Measurements from ENCODE around the gene PPFIA2. TPM values are rescaled to one million over a fixed set of nuclear protein-coding genes. Genes with fewer than 3 reads are reported as not detected.

Gene PPFIA2
- total RNA-seq, 4 donors from 2014 or later = 0.37 to 8.9 (median 0.55) TPM; not detected in 1

GRCh38 chr12:81332054-81332453 is 427.1 kb downstream of the PPFIA2 start:
- Histone ChIP-seq H3K4me3 (no peak overlapping the region), H3K9me3 (no peaks in the 10 kb centered on the region), H3K27ac (no peak overlapping the region), H3K4me1 (no peaks in the 10 kb centered on the region), H3K36me3 (no peaks in the 10 kb centered on the region), H3K27me3 (no peaks in the 10 kb centered on the region)
- intact Hi-C loops (cut with DNase I; ENCODE audit: low total_unique reads) (no loop called here), in situ Hi-C loops (cut with MboI; ENCODE audit: low pct_ligation_motif_present in 1 of 4, low pct_unique_long_range_greater_than_20kb in 1 of 4, low sequenced_read_pairs in 3 of 4) (no loop called here)
- TF ChIP-seq CTCF (IDR thresholded peaks at IDR 0.05) (no peak), POLR2AphosphoS5 (IDR thresholded peaks at IDR 0.05) (no peak), POLR2A (IDR thresholded peaks at IDR 0.05) (no peak), EP300 (IDR thresholded peaks at IDR 0.05; ENCODE audit: low read depth) (no peak)
- WGBS, 2 donors (ENCODE audit: low coverage in 1 of 2) = 44 to 52% methylated on average over 4 of the region's 4 CpGs
- no peak for DNase-seq

GRCh38 chr12:81330480-81330879 is 428.7 kb downstream of the PPFIA2 start:
- no peak overlapping the region for H3K4me3 ChIP-seq
- no peaks in the 10 kb centered on the region for H3K36me3 ChIP-seq
- DNase-seq = no peak
- no peaks in the 10 kb centered on the region for H3K9me3 ChIP-seq
- H3K4me1 ChIP-seq = no peaks in the 10 kb centered on the region
- in situ Hi-C loops (cut with MboI; ENCODE audit: low pct_ligation_motif_present in 1 of 4, low pct_unique_long_range_greater_than_20kb in 1 of 4, low sequenced_read_pairs in 3 of 4) = no loop called here
- 82 to 98% methylated on average over 1 of the region's 1 CpG for WGBS, 2 donors (ENCODE audit: low coverage in 1 of 2)
- intact Hi-C loops (cut with DNase I; ENCODE audit: low total_unique reads) = no loop called here
- no peaks in the 10 kb centered on the region for H3K27me3 ChIP-seq
- TF ChIP-seq CTCF (IDR thresholded peaks at IDR 0.05) (no peak), POLR2AphosphoS5 (IDR thresholded peaks at IDR 0.05) (no peak), POLR2A (IDR thresholded peaks at IDR 0.05) (no peak), EP300 (IDR thresholded peaks at IDR 0.05; ENCODE audit: low read depth) (no peak)
- H3K27ac ChIP-seq = no peak overlapping the region

- H3K27ac ChIP-seq = no peak overlapping the region
- no peak overlapping the region for H3K4me3 ChIP-seq
- H3K4me1 ChIP-seq = no peaks in the 10 kb centered on the region
- no peak for DNase-seq
- no peak for TF ChIP-seq POLR2AphosphoS5 (IDR thresholded peaks at IDR 0.05)
- peak in 2 of 5 experiments; percentile 14 to 19 for TF ChIP-seq CTCF (IDR thresholded peaks at IDR 0.05)
- in situ Hi-C loops (cut with MboI; ENCODE audit: low pct_ligation_motif_present in 1 of 4, low pct_unique_long_range_greater_than_20kb in 1 of 4, low sequenced_read_pairs in 3 of 4) (no loop called here), intact Hi-C loops (cut with DNase I; ENCODE audit: low total_unique reads) (no loop called here)
- no peaks in the 10 kb centered on the region for H3K36me3 ChIP-seq
- WGBS, 2 donors (ENCODE audit: low coverage in 1 of 2) = 76% methylated on average over 2 of the region's 2 CpGs; no CpG with 5 or more reads in 1 of the 2 donors
- no peaks in the 10 kb centered on the region for H3K9me3 ChIP-seq
- no peaks in the 10 kb centered on the region for H3K27me3 ChIP-seq
These were observed 430.1 kb downstream of the PPFIA2 start for GRCh38 chr12:81329085-81329484.

GRCh38 chr12:81327425-81327824 is 431.7 kb downstream of the PPFIA2 start:
- Histone ChIP-seq H3K36me3 (no peaks in the 10 kb centered on the region), H3K27ac (no peak overlapping the region), H3K9me3 (no peaks in the 10 kb centered on the region), H3K4me3 (no peak overlapping the region), H3K4me1 (no peaks in the 10 kb centered on the region), H3K27me3 (no peaks in the 10 kb centered on the region)
- in situ Hi-C loops (cut with MboI; ENCODE audit: low pct_ligation_motif_present in 1 of 4, low pct_unique_long_range_greater_than_20kb in 1 of 4, low sequenced_read_pairs in 3 of 4) (no loop called here), intact Hi-C loops (cut with DNase I; ENCODE audit: low total_unique reads) (no loop called here)
- no peak for TF ChIP-seq CTCF (IDR thresholded peaks at IDR 0.05)
- no peak for TF ChIP-seq EP300 (IDR thresholded peaks at IDR 0.05; ENCODE audit: low read depth)
- no peak for TF ChIP-seq POLR2AphosphoS5 (IDR thresholded peaks at IDR 0.05)
- TF ChIP-seq POLR2A (IDR thresholded peaks at IDR 0.05) = no peak
- DNase-seq = no peak
